GM21717 (cell line): ENCODE results near the gene SPRED3.

Experiments
- ATAC-seq: cut with Tn5 transposase; IDR thresholded peaks from one replicate; pipeline ENCODE4 v1.9.1; 2021; ENCODE audit warnings: mild to moderate bottlenecking, moderate library complexity; ENCODE audit not compliant: unreplicated experiment

Gene SPRED3

GRCh38 chr19:38370299-38370698 is 18.2 kb upstream of the SPRED3 start:
- no peak for ATAC-seq

DNA sequence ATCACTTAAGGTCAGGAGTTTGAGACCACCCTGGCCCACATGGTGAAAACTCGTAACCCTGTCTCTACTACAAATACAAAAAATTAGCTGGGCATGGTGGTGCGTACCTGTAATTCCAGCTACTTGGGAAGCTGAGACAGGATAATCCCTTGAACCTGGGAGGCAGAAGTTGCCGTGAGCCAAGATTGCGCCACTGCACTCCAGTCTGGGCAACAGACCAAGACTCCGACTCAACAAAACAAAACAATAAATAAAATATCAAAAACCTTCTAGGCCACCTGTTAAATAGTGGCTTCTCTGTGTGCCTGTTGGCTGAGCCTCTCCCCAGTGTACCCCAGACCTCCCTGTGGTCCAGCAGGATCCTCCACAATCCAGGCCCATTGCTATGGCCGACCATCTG is 17.4 kb upstream of the SPRED3 start:
- ATAC-seq: no peak

- no peak for ATAC-seq
Measured at GRCh38 chr19:38373907-38374331, 14.6 kb upstream of the SPRED3 start.

GRCh38 chr19:38374332-38375097 is 14.0 kb upstream of the SPRED3 start, which contains the start of gene PSMD8:
Gene PSMD8 (plus strand): TSS chr19:38374571. CDS start chr19:38374602, 31 bp downstream.
- peak; percentile 89 for ATAC-seq

DNA sequence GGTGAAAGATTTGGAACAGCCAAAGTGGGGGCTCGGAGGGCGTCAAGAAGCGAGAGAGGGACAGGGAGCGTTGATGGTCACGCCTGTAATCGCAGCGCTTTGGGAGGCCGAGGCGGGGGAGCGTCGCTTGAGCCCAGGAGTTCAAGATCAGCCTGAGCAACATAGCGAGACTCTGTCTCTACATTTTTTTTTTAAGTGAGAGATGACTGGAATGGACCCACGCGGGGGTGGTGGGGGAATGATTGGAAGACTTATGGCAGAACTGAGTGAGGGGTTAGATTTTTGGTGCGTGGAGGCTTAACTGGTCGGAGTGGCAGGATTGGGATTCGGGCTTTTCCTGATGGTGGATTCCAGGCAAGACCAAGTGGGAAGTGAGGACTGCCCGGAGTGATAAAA is 13.4 kb upstream of the SPRED3 start:
- no peak for ATAC-seq

- no peak for ATAC-seq
Measured at GRCh38 chr19:38375748-38376147, 12.7 kb upstream of the SPRED3 start.

GRCh38 chr19:38376576-38376975 is 11.9 kb upstream of the SPRED3 start:
- no peak for ATAC-seq

GRCh38 chr19:38377052-38377451 is 11.4 kb upstream of the SPRED3 start:
- no peak for ATAC-seq

DNA sequence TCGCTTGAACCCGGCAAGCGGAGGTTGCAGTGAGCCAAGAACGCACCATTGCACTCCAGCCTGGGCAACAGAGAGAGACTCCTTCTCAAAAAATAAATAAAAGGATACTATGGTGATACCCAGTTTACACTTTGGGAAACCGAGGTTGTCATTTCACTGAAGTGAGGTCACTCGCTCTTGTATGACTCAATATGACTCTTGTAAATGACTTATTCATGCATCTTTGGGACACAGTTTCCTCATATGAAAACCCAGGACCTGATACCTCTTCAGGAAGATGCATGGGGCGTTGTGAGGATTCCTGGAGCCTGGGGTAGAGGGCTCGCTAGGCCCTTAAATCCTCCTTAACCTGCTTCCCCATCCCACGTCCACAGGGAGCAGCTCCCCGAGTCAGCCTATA is 9.6 kb upstream of the SPRED3 start:
- no peak for ATAC-seq

DNA sequence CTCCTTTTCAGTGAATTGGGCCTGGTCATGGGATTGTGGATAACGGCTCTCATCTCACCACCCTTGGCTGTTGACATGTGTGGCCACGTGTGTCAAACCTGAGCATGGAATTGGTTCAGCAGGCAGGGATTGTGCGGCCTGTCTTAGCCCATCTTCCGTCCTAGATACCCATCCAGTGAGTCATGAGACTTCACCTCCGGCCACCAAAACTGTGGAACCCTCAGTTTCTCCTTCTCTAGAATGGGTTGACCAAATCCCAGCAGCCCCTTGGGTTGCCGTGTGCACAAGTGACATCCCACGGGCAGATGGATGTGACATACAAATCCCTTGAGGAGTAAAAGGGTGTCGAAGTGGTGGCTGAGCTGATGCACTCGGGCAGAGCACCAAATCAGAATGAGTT is 7.4 kb upstream of the SPRED3 start:
- no peak for ATAC-seq

DNA sequence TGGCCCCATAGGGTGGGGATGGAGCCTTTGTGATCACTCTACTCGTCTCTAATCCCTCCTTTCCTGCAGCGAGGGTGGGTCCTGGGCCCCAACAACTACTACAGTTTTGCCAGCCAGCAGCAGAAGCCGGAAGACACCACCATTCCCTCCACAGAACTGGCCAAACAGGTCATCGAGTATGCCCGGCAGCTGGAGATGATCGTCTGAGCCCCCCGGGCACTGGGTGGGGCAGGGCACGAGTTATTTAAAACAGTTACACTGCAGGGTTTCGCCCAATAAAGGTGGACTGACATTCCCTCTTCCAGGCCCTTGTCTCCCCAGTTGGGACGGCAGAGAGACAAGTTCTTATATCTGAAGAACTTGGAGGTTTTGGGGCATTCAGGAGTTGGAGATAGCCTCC is 5.3 kb upstream of the SPRED3 start:
- ATAC-seq: no peak

- no peak for ATAC-seq
Measured at GRCh38 chr19:38383743-38384142, 4.8 kb upstream of the SPRED3 start.

DNA sequence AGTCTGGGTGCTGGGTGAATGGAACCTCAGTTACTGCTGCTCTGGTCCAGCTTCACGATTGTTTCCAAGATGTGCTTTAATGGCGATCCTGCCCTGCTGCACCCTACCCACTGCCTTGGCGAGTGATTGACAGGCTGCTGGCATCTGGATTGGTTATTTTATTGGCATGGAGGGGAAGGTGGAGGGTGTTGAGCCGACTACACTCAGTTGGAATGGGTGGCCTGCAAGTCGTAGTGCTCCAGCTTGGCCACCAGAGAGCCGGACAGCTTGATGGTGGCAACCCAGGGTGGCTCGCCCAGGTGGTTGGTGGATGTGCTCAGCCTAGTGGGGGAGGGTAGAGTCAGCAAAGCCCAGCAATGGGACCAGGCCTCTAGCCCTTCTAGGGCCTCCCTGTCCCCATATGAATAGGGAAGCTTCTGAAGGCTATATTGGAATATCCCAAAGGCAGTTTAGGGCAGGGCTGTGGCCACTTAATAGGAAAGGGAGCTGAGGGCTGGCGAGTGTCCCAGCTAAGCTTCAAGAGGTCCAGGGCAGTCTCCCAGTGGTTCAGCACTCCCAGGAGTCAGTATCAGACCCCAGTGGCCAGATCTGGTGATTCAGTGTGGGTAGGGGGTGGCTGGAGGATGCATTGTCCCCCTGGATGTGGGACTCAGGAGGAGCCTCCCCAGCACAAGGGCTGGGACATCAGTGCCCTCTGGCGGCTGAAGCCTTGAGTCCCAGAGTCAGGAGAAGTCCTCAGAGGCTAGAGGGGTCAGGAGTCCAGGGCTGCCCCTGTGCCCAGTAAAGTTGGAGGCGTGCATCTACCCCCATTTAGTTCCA is 4.1 kb upstream of the SPRED3 start:
- no peak for ATAC-seq

DNA sequence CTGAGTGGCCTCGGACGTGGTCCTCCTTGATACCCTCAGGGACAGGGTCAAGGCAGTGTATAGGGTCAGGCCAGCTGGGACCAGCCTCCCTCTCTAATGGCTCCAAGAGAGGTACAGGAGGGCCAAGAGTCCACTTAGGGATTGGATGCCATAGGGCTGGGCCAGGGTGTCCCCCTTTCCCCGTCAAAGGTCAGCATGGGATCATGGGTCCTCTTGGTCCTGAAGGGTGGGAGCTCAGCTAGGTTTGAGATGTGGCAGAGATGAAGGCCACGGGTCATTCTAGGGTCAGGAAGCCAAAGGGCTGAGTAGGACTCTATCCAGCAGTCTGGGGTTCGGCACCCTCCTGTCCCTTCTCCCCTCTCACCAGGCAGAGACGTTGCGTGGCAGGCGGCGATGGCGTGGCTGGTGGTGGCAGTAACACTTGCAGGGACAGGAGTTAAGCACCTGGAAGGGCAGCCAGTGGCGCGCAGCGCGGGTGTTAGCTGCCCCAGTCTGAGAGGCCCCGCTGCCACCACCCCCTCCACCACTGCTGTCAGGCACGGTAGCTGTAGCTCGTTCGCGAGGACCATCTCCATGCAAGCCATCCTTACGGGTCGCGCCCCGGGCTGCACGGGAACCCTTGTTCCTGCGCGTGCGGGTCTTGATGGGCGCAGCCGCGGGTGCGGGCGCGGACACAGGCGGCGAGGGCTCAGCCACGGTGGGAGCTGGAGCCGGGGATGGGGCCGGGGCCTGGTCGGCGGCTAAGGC is 3.3 kb upstream of the SPRED3 start:
- ATAC-seq: no peak

DNA sequence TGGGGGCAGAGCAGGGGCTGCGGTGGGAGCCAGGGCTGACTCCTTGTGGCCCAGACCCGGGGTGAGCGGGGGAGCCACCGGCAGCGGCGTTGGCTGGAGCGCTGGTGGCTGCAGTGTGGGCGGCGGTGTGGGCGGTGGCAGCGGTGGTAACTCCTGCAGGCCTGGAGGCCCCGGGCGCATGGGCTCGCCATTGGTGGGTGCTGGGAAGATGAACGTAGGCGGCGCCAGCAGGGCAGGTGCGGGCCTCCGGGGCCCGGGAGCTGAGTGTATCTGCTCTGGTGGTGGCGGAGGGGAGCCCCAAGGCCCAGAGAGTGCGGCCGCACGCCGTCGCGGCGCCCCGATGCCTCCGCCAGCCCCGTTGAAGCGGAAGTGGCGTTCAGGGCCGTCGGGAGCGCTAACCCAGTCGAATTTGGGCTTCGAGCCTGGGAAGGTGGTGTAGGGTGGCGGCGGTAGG is 2.7 kb upstream of the SPRED3 start:
- ATAC-seq: no peak

GRCh38 chr19:38386300-38386970 is 2.1 kb upstream of the SPRED3 start:
- ATAC-seq: no peak

DNA sequence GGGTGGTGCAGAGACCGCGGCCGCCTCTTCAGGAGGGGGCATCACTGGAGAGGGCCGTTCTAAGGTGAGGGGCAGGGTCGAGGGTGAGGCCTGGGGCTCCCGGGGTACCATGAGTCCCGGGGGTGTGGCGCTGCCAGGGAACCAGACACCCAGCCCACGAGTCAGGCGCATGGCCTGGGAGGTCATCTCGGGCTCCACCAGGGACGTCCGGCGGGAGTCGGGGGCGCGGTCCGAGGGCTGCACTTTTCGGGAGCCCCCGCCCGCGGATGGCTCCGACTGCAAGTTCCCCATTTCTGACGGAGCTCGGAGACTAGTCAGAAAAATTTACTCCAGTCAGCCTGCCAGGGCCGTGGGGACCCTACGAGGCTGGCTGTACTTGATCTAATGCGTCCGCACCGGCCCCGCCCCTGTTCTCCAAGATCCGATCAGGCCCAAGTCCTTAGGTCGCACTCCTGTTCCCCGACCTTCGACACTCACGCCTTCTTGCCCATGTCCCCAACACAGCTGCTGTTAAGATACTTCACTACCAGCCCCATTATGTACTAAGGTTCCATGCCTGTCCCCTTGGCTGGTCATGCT is 1.4 kb upstream of the SPRED3 start:
- no peak for ATAC-seq

DNA sequence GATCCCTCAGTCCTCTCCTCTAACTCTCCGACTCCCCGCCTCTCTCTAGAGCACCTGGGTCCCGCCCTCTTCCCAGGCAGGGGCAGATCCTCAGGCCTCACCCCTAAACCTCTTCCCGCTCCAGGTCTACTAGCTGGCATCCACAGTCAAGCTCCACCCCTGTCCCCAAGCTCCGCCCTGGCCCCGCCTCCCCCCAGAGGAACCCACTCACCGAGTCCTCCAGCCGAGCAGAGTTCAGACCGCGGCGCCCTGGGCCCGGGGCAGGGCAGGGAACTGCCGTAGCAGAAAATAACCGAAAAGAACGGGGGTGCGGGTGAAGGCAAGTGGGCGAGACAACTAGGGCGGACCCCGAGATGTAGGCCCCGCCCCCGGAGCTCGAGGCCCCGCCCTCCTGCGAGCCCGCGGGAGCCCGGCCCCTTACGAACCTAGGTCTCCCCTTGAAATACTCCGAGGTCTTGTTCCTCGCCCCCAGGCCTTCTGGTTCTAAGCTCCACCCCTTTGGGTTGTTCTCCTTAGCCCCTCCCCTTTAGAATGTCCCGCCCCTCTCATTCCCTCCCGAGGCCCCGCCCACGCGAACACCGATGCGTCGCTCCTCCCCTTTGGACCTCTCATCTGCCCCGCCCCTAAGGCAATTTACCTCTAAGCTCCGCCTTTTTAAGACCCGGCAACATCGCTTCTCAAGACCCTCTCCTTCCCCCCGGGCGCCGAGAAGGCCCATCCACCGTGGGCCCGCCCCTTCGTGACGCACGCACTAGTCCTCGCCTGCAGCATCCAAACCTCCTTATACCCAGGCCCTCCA is 748 bp upstream of the SPRED3 start, which contains the start of gene GGN:
Gene GGN (minus strand): TSS at position 485 of the 799 bp plus-strand sequence. CDS start 773 bp downstream, outside the sequence.
- no peak for ATAC-seq

DNA sequence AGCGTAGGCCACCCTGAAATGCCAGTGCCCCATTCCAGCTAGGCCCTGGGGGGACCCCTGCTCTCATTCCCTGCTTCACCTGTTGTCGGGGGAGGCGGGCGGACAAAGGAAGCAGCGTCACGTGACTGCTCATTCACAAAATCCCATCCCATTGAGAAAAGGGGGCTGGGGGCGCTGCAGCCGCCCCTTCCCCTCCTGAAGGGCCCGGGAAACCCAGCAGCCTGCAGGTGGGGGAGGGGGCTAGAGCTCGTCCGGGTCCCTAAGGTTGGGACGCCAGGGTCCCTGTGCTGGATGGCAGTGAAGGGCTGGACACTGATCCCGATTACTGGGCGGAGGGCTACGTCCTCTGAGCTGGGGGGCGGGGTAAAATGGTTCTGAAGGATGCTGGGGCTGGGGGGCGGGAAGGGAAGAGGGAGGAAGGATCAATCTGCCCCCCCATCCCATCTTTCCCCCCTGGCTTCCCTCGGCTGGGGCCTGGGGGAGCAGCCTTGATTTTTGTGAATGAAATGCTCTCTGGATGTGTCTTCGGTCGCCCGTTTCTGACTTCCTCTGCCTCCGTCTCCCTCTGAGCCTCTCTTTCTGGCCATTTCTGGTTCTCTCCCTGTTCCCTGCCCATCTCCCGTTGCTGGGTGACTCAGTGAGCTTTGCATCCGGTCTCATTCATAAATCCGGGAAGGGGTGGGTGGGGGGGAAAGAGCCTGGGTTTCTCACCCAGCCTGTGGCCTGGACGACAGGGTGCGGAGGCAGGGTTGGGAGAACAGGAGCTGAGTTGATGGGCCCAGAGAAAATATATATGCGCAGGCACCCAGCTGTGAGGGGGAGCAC is 816 bp downstream of the SPRED3 start:
- no peak for ATAC-seq
